Measurements from ENCODE around the gene BNC2.
"Not testable (repeated sequence)": the region's sequence is repeated elsewhere in the genome, so short reads cannot be mapped to it uniquely, and the experiment has no call there.

BNC2 gene

DNA sequence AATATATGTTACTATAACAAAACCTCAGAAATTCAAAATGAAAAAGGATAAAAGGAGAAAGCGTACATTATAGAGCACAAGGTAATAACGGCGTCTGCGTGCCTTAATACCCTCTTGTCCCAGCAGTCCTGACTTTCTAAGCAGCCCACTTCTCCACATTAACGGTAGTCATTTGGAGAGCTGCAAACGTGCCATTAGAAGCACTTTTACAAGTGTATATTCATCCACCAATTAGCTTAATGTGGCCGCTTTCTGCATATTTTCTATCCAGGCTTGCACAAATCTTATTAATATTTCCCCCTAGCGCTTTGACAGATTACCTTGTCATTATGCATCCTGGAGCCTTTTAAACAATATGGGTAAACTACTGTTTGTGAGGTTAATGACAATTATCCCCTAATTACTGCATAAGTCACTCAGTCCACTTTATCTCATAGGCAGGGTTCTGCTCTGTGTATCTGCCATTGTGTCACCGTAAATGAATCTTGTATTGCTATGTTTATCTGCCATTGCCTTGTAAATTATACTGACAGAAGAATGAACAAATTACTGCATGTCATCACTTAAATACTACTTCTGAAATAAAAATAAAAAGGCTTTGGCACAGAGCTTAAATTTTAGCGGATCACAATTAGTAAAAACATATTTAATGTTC lies 421.3 kb downstream of the BNC2 start:
- no peak for DNase-seq (ENCODE audit: low read depth)

DNA sequence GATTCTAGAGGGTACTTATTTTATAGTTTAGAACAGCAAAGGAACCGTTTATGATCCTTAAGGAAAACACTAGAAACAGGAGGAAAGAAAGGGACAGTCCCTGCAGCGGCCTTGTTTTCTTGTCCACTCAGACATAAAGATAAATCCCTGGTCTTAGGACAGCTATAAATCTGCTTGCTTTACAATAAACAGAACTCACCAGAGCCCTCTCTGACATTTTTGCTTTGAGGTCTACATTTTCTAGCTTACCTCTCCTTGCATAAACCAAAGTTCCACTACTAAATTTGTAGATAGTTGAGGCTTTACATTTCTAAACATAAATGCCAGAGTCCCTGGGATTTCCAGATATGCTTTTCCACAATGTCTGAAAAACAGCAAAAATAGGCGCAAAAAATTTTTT lies 422.5 kb downstream of the BNC2 start:
- DNase-seq (ENCODE audit: low read depth): no peak

DNA sequence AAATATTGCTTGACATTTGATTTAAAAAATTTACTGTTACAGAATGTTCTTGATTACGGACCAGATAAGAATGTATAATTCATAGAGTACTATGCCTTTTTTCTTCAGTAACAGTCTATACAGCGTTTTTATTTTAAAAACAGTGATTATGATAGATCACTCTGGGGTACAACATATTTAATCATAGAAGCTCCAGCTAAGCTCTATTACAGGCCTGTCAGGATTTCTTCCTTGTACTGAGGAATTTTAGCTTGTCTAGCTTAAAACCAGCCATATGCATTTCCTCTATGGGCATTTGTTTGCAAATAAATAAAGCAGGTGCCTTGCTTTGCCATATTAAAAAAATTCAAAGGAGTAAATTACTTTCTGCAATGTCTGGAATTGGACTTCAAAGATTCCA lies 423.8 kb downstream of the BNC2 start:
- DNase-seq (ENCODE audit: low read depth): no peak

DNA sequence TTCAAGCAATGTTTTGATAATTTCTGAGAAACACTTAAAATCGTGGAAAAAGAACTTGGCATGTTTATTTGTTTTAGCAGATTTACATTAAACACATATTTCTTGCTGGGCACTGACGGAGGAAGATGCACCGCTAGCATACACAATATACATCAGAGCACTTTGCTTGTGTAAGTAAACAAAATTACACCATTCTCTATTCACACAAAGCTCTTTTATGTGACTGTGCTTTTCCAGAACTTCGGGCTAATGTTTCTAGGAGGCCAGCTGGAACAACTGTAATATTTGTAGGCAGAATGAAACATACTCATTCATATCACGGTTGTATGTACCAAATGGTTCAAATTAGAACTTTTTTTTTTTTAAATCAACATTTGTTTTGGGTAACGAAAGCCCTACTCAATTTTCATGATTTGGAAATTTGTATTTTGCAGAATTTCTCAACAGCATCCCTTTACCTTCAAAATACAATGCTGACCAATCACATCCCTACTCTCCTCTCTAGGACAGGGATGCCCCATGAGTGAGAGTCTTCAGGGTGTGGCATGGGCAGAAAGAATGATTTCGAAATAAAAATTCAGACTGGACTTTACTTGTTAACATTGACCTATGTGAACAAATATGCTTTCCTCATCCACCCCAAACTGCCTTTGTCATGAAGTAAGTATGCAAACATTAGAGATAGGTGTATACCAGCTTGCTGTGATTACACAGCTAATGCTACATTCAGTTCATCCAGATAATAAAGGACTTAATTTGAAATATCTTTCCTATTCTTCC lies 425.1 kb downstream of the BNC2 start:
- no peak for DNase-seq (ENCODE audit: low read depth)

DNA sequence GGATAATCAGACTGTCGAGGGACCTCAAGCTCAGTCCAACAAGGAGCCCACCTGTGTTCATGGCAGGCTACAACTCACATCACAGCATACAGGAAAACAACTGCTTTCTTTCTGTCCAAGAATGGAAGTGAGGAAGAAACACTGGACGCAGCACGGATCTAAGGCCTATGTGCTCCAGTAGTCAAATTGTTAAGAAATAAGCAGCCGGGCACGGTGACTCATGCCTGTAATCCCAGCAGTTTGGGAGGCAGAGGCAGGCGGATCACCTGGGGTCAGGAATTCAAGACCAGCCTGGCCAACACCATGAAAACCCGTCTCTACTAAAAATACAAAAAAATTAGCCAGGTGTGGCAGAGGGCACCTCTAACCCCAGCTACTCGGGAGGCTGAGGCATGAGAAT lies 427.8 kb downstream of the BNC2 start:
- DNase-seq (ENCODE audit: low read depth): no peak

DNA sequence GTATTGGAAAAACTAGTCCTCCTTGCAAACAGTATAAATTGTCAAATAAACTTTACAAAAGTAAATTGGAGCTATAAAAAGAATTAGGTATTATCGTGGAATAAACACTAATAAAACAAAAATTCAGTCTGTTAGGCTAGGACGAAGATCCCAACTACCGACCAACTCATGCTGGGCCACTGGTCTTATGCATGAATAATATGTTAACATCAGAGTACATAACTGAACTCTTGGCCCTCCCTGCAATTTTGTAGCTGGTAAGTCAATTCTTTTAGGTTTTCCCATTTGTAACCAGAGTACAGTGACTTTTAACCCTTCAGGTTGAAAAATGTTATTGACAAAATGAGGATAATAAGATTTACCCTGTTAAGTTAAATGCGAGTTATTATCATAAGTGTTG lies 428.7 kb downstream of the BNC2 start:
- no peak for DNase-seq (ENCODE audit: low read depth)

DNA sequence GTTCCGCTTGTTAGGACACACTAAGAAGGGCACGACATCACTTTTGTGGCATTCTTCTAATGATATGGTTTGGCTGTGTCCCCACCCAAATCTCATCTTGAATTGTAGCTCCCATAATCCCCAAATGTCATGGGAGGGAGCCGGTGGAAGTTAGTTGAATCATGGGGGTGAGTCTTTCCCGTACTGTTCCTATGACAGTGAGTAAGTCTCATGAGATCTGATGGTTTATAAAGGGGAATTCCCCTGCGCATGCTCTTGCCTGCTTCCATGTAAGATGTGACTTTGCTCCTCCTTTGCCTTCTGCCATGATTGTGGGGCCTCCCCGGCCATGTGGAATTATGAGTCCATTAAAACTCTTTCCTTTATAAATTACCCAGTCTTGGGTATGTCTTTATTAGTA lies 431.6 kb downstream of the BNC2 start:
- DNase-seq (ENCODE audit: low read depth): not testable (repeated sequence)

DNA sequence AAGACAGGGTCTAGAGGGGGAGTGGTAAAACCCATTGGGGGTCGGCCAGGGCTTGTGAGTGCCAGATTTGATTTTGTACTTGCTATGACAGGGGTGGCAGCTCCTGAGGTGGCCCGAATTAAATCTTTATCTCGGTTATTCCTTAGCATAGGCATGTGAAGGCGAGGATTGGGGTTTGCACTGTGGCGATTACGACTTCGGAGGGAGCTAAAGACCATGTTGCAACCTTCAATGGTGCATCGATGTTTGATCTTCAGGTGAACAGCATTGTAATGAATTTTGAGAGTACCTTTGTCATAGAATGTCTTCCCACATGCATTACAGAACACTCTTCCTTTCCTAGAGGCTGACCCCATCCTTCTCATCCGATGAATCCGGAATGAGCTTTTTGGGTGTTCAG lies 433.9 kb downstream of the BNC2 start:
- DNase-seq (ENCODE audit: low read depth): no peak

DNA sequence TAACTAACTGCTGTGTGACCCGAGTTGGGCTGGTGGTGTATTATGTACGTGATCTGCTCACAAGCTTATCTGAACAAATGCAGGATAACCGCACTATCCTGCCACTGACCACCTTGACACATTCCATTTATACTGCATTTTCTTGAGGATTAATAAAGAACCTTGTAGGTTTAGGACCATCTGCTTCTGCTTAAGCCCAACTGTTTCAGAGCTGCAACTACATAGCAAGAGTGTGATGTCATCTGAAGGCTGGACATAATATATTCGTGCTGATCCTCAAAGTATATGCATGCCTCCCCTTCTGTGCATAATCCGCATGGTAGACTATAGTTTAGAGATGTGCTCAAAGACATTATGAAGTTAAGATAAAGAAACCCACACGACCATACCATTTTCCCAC lies 435.9 kb downstream of the BNC2 start:
- peak; percentile 72 for DNase-seq (ENCODE audit: low read depth)

DNA sequence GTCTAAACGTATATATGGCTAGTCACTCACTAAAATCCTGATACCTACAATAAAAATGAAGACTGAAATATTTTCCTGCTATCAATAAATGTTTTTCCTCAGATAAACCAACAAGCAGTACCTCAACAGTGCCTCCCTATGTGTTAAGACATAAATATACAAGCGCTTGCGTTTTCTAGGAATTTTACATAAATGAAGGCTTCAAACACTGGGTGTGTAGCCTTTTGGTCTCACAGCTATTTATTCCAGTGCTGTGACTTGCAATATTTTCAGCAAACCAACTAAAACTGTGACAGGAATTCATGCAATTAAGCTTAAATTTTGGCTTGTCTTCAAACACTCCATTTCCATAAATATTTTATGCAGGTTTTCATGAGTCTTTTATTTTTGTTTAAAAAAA lies 437.0 kb downstream of the BNC2 start:
- DNase-seq (ENCODE audit: low read depth): no peak

DNA sequence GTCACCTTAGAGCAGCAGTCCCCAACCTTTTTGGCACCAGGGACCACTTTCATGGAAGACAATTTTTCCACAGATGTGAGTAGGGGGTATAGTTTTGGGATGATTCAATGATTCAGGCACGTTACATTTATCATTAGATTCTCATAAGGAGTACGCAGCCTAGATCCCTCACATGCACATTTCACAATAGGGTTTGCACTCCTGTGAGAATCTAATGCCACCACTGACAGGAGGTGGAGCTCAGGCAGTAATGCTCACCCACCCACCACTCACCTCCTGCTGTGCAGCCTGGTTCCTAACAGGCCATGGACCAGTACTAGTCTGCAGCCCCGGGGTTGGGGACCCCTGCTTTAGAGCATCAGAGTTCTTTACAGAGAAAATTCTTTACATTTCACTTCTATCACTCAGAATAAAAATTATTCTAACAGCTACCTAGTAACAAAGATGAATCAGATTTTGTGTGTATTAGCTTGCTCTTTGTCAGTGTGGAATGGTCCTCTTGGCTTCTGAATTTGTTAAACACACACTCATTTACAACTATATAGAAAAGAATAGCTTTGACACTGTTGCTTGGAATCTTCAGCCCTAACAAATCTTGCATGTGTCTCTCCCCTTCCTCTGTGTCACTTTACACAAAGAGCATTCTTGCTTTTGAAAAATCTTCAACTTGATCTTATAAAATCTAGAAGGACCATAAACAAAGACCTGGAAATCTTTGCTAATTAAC lies 438.6 kb downstream of the BNC2 start:
- DNase-seq (ENCODE audit: low read depth): no peak

DNA sequence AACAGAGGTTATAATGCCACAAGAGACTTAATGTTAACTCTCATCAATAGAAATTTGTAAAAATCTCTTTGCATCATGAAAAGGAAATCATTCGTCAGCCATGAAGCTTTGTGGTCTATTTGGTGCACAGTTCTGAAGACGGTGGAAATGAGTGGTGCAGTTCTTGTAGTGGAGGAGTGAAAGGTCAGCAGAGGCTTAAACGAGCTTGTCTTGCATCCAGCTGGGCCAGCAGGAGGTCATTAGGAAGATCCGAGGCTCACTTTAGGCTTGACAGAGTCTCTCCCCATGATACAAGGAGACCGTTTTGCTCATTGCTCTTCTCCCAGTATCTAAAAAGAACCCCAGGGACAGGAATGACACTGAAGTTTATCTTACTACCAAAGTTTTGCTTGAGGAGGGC lies 440.8 kb downstream of the BNC2 start:
- DNase-seq (ENCODE audit: low read depth): no peak

DNA sequence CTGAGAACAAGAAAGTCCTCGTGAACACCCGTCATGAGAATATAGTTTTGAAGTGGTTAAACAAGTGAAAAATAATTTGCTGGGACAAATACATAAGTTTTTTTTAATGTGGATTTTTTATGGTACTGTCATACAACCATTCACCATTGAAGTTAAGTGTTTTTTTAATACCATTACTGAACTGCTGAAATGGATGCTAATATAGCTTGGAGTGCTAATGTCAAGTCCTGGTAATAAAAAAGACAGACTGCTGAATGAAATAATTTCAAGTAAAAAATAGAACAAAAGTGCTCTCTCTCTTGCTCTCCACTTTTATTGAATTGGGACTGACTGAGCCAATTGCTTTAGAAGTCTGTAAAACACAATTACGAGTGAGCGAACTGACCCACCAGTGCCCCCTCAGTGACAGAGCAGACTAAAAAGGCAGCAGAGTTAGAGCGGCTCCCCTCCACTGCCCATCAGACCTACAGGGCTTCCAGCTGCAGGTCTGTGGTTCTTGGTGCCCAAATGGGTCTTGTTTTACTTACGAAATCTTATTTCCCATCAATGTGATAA lies 442.5 kb downstream of the BNC2 start:
- DNase-seq (ENCODE audit: low read depth): no peak

DNA sequence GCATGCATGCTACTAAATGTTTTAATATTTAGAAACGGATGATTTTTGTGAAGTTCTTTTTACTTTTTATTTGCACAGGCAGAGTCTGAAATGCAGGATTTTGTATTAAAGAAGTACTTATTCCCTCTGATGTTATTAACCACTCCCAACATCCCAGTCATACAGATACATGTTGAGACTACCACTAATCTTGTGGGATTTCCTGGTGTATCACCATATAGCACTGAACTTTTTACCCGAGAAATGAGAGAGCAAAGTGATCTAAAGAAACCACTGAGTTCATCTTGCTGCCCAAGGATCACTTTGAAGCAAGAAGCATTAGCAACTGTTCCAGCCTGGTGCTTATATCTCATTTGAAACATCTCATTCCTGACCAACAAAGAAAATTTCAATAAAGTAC lies 443.8 kb downstream of the BNC2 start:
- DNase-seq (ENCODE audit: low read depth): no peak

DNA sequence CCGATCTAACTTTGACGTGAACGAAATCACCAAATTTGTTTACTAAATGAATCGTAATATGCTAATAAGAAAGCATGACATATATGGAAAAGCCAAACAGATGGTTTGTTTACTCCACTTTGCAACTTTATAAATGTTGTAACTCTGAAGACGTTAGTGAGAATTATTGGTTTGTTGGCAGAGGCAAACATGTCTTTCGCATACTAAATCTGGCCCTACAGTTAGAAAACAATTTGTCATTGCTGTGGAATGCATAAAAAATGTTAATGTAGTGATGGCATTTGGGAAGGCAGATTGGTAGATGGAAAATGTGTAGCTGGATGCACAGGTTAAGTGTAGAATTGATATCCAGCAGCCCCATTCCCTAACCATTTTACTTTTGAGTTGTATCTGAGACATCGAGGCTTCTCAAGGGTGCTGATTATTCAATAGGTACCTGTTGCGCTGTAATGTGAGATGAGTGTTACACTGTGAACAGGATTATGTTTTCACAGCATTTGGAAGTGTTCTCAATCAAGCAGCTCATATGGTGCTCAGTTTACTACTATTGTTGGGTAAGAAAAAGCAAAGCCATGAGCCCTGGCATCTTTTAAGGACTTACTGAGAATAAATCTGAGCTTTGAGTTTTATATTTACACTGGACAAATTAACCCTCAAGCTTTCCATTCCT lies 444.8 kb downstream of the BNC2 start:
- DNase-seq (ENCODE audit: low read depth): peak; percentile 47

DNA sequence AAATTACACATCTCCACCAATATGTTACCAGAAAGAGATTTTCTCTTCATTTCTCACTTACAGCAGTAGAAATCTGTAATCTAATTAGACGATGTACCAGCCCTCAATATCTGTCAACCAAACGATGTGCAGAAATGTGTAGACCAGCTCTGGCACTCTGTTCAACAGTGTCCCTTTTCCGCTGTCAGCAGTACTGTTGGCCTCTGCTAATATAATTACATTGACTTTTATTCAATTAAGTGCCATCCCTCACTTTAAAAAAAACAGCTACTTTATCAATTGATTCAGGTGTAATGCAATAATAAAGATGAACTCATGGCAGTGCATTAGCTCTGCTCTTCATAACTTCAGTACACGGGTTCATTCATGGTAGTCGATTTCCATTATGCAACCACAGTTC lies 448.4 kb downstream of the BNC2 start:
- no peak for DNase-seq (ENCODE audit: low read depth)

DNA sequence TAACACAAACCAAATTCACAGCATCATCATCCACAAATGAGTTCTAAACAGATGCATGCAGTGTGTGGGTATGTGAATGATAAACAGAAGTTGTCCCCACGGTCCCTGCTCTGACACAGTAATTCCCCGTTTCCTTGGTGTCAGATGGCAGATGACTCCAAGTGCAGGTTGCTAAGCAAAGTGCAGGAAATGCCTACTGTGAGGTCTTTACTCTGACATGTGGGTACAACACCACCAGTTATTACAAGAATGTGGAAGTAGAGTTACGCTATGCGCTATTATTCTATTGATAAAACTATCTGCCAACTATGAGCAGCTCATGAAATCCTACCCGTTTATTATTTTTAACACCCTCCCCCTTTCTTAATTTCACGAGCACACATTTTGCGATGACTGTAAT lies 448.9 kb downstream of the BNC2 start:
- DNase-seq (ENCODE audit: low read depth): no peak

DNA sequence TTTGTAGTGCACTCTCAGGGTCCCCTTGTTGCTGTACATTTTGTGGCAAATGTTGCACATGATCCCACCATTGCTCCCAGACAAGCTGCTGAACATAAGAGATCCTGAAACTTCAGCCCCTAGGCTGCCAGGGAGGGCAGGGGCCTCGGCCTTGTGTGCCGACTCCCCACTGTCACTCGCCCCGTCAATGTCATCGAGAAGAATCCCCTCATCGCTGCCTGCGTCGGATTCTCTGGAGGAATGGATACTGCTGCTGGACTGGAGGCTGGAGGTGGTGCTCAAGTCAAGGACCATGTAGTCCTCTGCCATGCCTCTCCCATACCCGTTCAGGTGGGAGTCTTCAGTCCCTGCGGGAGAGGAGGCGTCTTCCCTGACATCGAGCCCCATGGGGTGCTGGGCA lies 451.3 kb downstream of the BNC2 start:
- no peak for DNase-seq (ENCODE audit: low read depth)

DNA sequence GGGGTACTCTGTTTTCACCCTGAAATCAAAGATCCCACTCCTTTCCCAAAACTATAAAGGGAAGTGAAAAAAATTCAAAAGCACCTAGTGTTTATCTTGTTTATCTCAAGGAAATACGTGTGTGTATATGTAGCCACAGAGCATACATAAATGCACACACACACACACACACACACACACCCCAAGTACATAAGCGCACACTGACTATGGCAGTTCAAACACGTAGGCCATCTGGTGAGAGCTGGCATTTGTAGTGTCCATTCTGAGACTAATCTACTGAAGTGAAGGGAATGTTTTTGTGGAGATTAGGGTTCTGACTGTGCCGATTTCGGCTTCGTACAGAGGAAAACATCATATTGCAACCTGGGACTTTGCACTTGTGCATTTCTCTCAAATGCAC lies 451.7 kb downstream of the BNC2 start:
- DNase-seq (ENCODE audit: low read depth): no peak

DNA sequence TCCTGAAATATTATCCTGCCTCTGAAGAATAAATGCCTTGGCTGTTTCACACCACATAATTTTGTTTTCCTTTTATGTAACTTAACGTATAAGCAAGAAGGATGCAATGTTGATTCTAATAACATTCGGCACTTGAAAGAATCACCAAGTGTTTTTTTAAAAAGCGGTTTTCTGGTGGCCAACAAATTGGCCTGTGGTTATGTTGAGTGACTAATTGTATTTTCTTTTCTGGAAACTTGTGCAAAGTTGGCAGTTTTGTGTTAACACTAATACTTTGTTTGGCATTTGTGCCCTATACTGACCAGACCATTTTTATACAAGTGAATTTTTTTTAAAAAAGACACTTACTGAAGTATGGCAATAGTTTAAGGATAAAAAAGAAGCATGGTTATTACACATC lies 452.7 kb downstream of the BNC2 start:
- no peak for DNase-seq (ENCODE audit: low read depth)

DNA sequence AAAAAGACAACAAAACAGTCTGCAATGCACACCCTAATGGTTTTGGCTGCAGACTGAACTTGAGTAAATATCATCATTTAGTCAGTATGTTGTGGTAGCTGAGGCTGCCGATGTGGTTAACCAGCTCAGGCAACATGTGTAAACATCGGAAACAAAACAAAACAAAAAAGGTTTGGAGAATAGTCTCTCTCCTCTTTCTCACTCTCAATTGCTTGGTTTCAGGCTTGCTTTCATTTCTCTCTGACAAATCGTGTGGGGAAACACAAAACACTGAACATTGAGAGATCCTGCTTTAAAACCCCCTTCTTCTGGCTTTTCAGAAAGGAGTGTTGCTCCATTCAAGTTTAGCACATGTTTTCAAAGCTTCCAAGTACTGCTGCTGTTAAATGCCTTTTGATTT lies 453.3 kb downstream of the BNC2 start:
- DNase-seq (ENCODE audit: low read depth): peak; percentile 81

DNA sequence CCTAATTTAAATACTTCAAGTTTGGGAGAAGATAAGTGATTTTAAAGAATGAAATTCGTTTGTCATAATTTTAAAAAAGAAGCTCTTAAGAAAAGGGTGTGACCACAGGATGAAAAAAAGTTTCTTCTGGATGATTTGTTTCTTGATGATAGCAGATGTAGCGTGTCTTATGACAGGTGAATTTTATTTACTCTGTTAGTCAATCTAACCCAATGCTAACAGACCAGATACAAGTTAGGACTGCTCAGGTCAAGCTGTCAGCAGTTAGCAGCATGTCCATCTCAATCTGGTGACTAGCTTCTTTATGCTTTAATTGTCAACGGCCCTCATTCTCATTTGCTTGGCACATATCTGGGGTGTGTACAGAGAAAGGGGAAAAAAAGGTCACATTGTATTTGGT lies 456.0 kb downstream of the BNC2 start:
- DNase-seq (ENCODE audit: low read depth): no peak
